Endothelial cell of umbilical vein (primary cell): ENCODE results near the gene ZNF44. TPM values are rescaled to one million over a fixed set of nuclear protein-coding genes. Genes with fewer than 3 reads are reported as not detected.

Experiments used
- BruUV-seq: library from RNA; stranded (reverse); fragments of 400-500 nt; replicated peaks from 2 replicates; lab custom pipeline; 2021; lab: Mats Ljungman, UMichigan
- CTCF ChIA-PET: fragments of 300-600, 350-600 bp; sonication (Branson Sonifier 250); formaldehyde crosslinking; loops from one replicate; lab custom pipeline; 2021; ENCODE audit warnings: antibody characterized with exemption, inconsistent platforms; lab: Charles Lee
- POLR2A ChIA-PET: fragments of 300-600, 350-600 bp; sonication (Branson Sonifier 250); formaldehyde crosslinking; loops from one replicate; lab custom pipeline; 2021; ENCODE audit warnings: antibody characterized with exemption, inconsistent platforms; lab: Charles Lee
- DNase-seq: peaks from one replicate; pipeline ENCODE4 v3.0.0-alpha.2; 2011; ENCODE audit warnings: low read depth, low spot score
- FAIRE-seq: peaks from 2 replicates; lab custom pipeline; 2011; peaks lifted over from hg19 to GRCh38; lab: Jason Lieb, UNC
- H2AFZ ChIP-seq: 2 replicates; pipeline ENCODE4 v1.6.0; 2012; ENCODE audit warnings: low read depth, low read length, control low read depth, inconsistent platforms
- H3K27ac ChIP-seq: 2 replicates; pipeline ENCODE4 v1.5.1; 2011; ENCODE audit warnings: low read depth, mild to moderate bottlenecking, control low read depth, low read length, moderate library complexity; ENCODE audit not compliant: insufficient read depth
- H3K27me3 ChIP-seq, 2 experiments: 2 replicates each; pipeline versions ENCODE4 v1.6.0 to v1.6.1; 2011; ENCODE audit warnings: low read length in 2 of 2, mixed read lengths in 1 of 2; ENCODE audit not compliant: control insufficient read depth in 2 of 2, insufficient read depth in 2 of 2
- H3K36me3 ChIP-seq, 2 experiments: 2 replicates in 1 of 2; 3 replicates in 1 of 2; pipeline ENCODE4 v1.5.1; 2011; ENCODE audit warnings: low read length in 2 of 2, mild to moderate bottlenecking in 1 of 2, moderate library complexity in 1 of 2; ENCODE audit not compliant: control insufficient read depth in 2 of 2, insufficient read depth in 2 of 2; ENCODE audit errors: extremely low read depth in 1 of 2
- H3K4me1 ChIP-seq: 3 replicates; pipeline ENCODE4 v1.5.1; 2011; ENCODE audit warnings: mild to moderate bottlenecking, low read length; ENCODE audit not compliant: control insufficient read depth, insufficient read depth; ENCODE audit errors: extremely low read depth
- H3K4me2 ChIP-seq: 2 replicates; pipeline ENCODE4 v1.6.1; 2011; ENCODE audit warnings: low read length, control low read depth, mixed read lengths; ENCODE audit not compliant: insufficient read depth
- H3K4me3 ChIP-seq, 3 experiments: fragments of 200-600 bp in 1 of 3; sonication (generic), shearing (Covaris generic) in 1 of 3; replicated peaks in 1 of 3; 2 replicates each; pipeline ENCODE4 v1.5.1; 2011 to 2016; ENCODE audit warnings: control low read depth in 3 of 3, low read length in 3 of 3, mild to moderate bottlenecking in 2 of 3, inconsistent platforms in 1 of 3, low read depth in 1 of 3, moderate library complexity in 1 of 3; ENCODE audit not compliant: insufficient read depth in 1 of 3
- H3K79me2 ChIP-seq: 2 replicates; pipeline ENCODE4 v1.6.0; 2012; ENCODE audit warnings: low read length, inconsistent platforms; ENCODE audit not compliant: control insufficient read depth, insufficient read depth
- H3K9ac ChIP-seq: replicated peaks from 2 replicates; pipeline ENCODE3; 2011; ENCODE audit warnings: low read length, control low read depth; ENCODE audit not compliant: insufficient read depth; ENCODE audit errors: extremely low read depth
- H3K9me1 ChIP-seq: replicated peaks from 3 replicates; pipeline ENCODE4 v1.6.0; 2011; ENCODE audit warnings: mild to moderate bottlenecking, low read length; ENCODE audit not compliant: control insufficient read depth, insufficient read depth; ENCODE audit errors: extremely low read depth
- H3K9me3 ChIP-seq: replicated peaks from 2 replicates; pipeline ENCODE4 v1.5.1; 2012; ENCODE audit warnings: low read length, inconsistent platforms; ENCODE audit not compliant: control insufficient read depth, insufficient read depth
- H4K20me1 ChIP-seq: replicated peaks from 2 replicates; pipeline ENCODE3; 2011; ENCODE audit warnings: mild to moderate bottlenecking, low read length; ENCODE audit not compliant: control insufficient read depth, insufficient read depth; ENCODE audit errors: extremely low read depth
- FOS ChIP-seq: IDR thresholded peaks from 2 replicates; pipeline ENCODE4 v1.6.1; 2011; ENCODE audit warnings: mild to moderate bottlenecking, low read length, moderate library complexity, borderline replicate concordance; ENCODE audit not compliant: insufficient read depth
- MAX ChIP-seq: IDR thresholded peaks from 2 replicates; pipeline ENCODE4 v1.6.1; 2011; ENCODE audit not compliant: insufficient read depth, insufficient read length
- POLR2A ChIP-seq: IDR thresholded peaks from 2 replicates; pipeline ENCODE4 v1.6.1; 2012; ENCODE audit warnings: low read depth, mild to moderate bottlenecking, control low read depth, low read length
- POLR2AphosphoS5 ChIP-seq: IDR thresholded peaks from 2 replicates; pipeline ENCODE4 v1.6.1; 2012; ENCODE audit warnings: low read depth, mild to moderate bottlenecking, control low read depth, low read length, moderate library complexity; ENCODE audit not compliant: insufficient read depth
- dilution Hi-C: fragments of 300-500 bp; cut with MboI; formaldehyde crosslinking; loops from one replicate; pipeline ENCODE4 v1.15.0; 2019; ENCODE audit warnings: low sequenced_read_pairs; ENCODE audit not compliant: extremely low pct_ligation_motif_present
- intact Hi-C: fragments of 100-400 bp; cut with micrococcal nuclease; formaldehyde crosslinking; loops from one replicate; pipeline ENCODE4 v1.10.0; 2022
- polyA plus RNA-seq, 4 experiments: library from polyadenylated mRNA; depleted of rRNA in 3 of 4; stranded (reverse) in 3 of 4; unstranded in 1 of 4; fragments of >200 nt; gene quantifications; 2 replicates each; pipeline versions ENCODE4 v1.2.1 to v1.2.3, GENCODE V29; 2011 to 2012; ENCODE audit warnings: missing spikeins in 1 of 4
- total RNA-seq: library from RNA; stranded (reverse); gene quantifications from 2 replicates; pipeline ENCODE4 v1.2.3, GENCODE V29; 2021

The ZNF44 gene
- total and polyA plus RNA-seq, 2 donors (not counting 3 experiments of a cell fraction or from before 2014, with no cell fraction given) = 2.1 to 7.4 TPM

GRCh38 chr19:12247644-12248222 is 47.0 kb downstream of the ZNF44 start:
- Histone ChIP-seq H3K4me1 (no peaks in the 10 kb centered on the region), H3K9ac (no peak overlapping the region), H3K9me1 (no peaks in the 10 kb centered on the region), H3K9me3 (peaks cover 8% of the 10 kb centered on the region), H3K79me2 (no peaks in the 10 kb centered on the region), H3K27me3 (no peaks in the 10 kb centered on the region), H2AFZ (no peak overlapping the region), H3K36me3 (no peaks in the 10 kb centered on the region), H3K27ac (no peak overlapping the region), H3K4me2 (no peak overlapping the region), H3K4me3 (no peak overlapping the region), H4K20me1 (no peaks in the 10 kb centered on the region)
- DNase-seq = no peak
- no TSS peak for BruUV-seq
- intact Hi-C loops = no loop called here
- FAIRE-seq = no peak
- TF ChIP-seq POLR2A (no peak), POLR2AphosphoS5 (no peak)
- ChIA-PET POLR2A (no interaction called here), CTCF (no interaction called here)
- dilution Hi-C loops = no loop called here

- H3K4me3 ChIP-seq = no peak overlapping the region
- H4K20me1 ChIP-seq = no peaks in the 10 kb centered on the region
- intact Hi-C loops (no loop called here), dilution Hi-C loops (no loop called here)
- no peak for FAIRE-seq
- H3K27ac ChIP-seq = no peak overlapping the region
- H3K9me1 ChIP-seq = no peaks in the 10 kb centered on the region
- peaks cover 10% of the 10 kb centered on the region for H3K9me3 ChIP-seq
- H2AFZ ChIP-seq = no peak overlapping the region
- H3K27me3 ChIP-seq = no peaks in the 10 kb centered on the region
- no peaks in the 10 kb centered on the region for H3K36me3 ChIP-seq
- no peak overlapping the region for H3K4me2 ChIP-seq
- H3K9ac ChIP-seq = no peak overlapping the region
- ChIA-PET POLR2A (no interaction called here), CTCF (no interaction called here)
- H3K79me2 ChIP-seq = no peaks in the 10 kb centered on the region
- TF ChIP-seq MAX (no peak), POLR2AphosphoS5 (no peak), FOS (no peak)
- DNase-seq = no peak
- no TSS peak for BruUV-seq
- H3K4me1 ChIP-seq = no peaks in the 10 kb centered on the region
Observed at GRCh38 chr19:12244370-12244769, 50.3 kb downstream of the ZNF44 start.
